HepG2 (cell line): ENCODE data around the gene TPST1.

Experiments
- BATF2 ChIP-seq: sonication (generic); formaldehyde crosslinking; IDR thresholded peaks from 2 replicates; pipeline ENCODE4 v1.8.0; 2022; ENCODE audit warnings: mild to moderate bottlenecking, missing genetic modification reagents, moderate library complexity
- CTCF ChIP-seq: sonication (generic); formaldehyde crosslinking; IDR thresholded peaks from 2 replicates; pipeline ENCODE4 v1.5.0; 2020; ENCODE audit warnings: mild to moderate bottlenecking, missing genetic modification reagents, moderate library complexity
- FOXA1 ChIP-seq, 2 experiments: fragments of 450-650 bp in 1 of 2; sonication (generic) in 1 of 2; formaldehyde crosslinking in 1 of 2; IDR thresholded peaks; 2 replicates each; pipeline versions ENCODE4 v1.4.0 to v1.6.1; 2016 to 2020; ENCODE audit warnings: missing genetic modification reagents in 1 of 2
- RAD21 ChIP-seq: fragments of 450-650 bp; formaldehyde crosslinking; IDR thresholded peaks from 2 replicates; pipeline ENCODE4 v1.5.0; 2020; ENCODE audit warnings: mild to moderate bottlenecking
- SIN3A ChIP-seq: IDR thresholded peaks from 2 replicates; pipeline ENCODE4 v1.6.1; 2011; ENCODE audit warnings: low read depth, mild to moderate bottlenecking, control low read depth, low read length, borderline replicate concordance
- TAF1 ChIP-seq: sonication (generic); formaldehyde crosslinking; IDR thresholded peaks from 2 replicates; pipeline ENCODE4 v1.4.0; 2020; ENCODE audit warnings: missing genetic modification reagents
- YY1 ChIP-seq: IDR thresholded peaks from 2 replicates; pipeline ENCODE4 v1.6.1; 2011; ENCODE audit warnings: low read length, low read depth, moderate library complexity, mild to moderate bottlenecking; ENCODE audit not compliant: insufficient read depth, insufficient replicate concordance
- ZFP36 ChIP-seq: fragments of 150-350 bp; IDR thresholded peaks from 2 replicates; pipeline ENCODE4 v1.6.1; 2018; ENCODE audit warnings: borderline replicate concordance, low read length, low read depth; ENCODE audit not compliant: partially characterized antibody
- ZMAT5 ChIP-seq: sonication (generic); formaldehyde crosslinking; IDR thresholded peaks from 2 replicates; pipeline ENCODE4 v1.5.0; 2020; ENCODE audit warnings: mild to moderate bottlenecking, low read depth, missing genetic modification reagents, borderline replicate concordance
- ZNF510 ChIP-seq: sonication (generic); formaldehyde crosslinking; IDR thresholded peaks from 2 replicates; pipeline ENCODE4 v1.4.0; 2020; ENCODE audit warnings: low read depth, mild to moderate bottlenecking, missing genetic modification reagents
- ZNF782 ChIP-seq: sonication (generic); formaldehyde crosslinking; IDR thresholded peaks from 2 replicates; pipeline ENCODE4 v1.4.0; 2020; ENCODE audit warnings: missing genetic modification reagents, mild to moderate bottlenecking, borderline replicate concordance
- TF ChIP-seq, protein P1 (sequence below): IDR thresholded peaks from 2 replicates; pipeline ENCODE4 v1.6.1; 2016
- TF ChIP-seq, protein P2 (sequence below): sonication (generic); formaldehyde crosslinking; IDR thresholded peaks from 2 replicates; pipeline ENCODE4 v1.4.0; 2020; ENCODE audit warnings: missing genetic modification reagents
- TF ChIP-seq, protein P3 (sequence below): sonication (generic); formaldehyde crosslinking; conservative IDR thresholded peaks from 2 replicates; pipeline ENCODE4 v1.8.1; 2023; ENCODE audit warnings: missing genetic modification reagents

GRCh38 chr7:66187905-66188304, 17.2 kb upstream of the TPST1 start:
- no peak for TF ChIP-seq ZMAT5 (CRISPR knock-in tag)
- no peak for TF ChIP-seq BATF2 (CRISPR knock-in tag)
- TF ChIP-seq, protein P1, sequence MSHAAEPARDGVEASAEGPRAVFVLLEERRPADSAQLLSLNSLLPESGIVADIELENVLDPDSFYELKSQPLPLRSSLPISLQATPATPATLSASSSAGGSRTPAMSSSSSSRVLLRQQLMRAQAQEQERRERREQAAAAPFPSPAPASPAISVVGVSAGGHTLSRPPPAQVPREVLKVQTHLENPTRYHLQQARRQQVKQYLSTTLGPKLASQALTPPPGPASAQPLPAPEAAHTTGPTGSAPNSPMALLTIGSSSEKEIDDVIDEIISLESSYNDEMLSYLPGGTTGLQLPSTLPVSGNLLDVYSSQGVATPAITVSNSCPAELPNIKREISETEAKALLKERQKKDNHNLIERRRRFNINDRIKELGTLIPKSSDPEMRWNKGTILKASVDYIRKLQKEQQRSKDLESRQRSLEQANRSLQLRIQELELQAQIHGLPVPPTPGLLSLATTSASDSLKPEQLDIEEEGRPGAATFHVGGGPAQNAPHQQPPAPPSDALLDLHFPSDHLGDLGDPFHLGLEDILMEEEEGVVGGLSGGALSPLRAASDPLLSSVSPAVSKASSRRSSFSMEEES, result no peak
- no peak for TF ChIP-seq TAF1 (CRISPR knock-in tag)
- no peak for TF ChIP-seq RAD21 (CRISPR knock-in tag)
- no peak for TF ChIP-seq ZFP36
- no peak for TF ChIP-seq ZNF782 (CRISPR knock-in tag)
- no peak for TF ChIP-seq ZNF510 (CRISPR knock-in tag)
- no peak for TF ChIP-seq SIN3A
- TF ChIP-seq, protein P2, sequence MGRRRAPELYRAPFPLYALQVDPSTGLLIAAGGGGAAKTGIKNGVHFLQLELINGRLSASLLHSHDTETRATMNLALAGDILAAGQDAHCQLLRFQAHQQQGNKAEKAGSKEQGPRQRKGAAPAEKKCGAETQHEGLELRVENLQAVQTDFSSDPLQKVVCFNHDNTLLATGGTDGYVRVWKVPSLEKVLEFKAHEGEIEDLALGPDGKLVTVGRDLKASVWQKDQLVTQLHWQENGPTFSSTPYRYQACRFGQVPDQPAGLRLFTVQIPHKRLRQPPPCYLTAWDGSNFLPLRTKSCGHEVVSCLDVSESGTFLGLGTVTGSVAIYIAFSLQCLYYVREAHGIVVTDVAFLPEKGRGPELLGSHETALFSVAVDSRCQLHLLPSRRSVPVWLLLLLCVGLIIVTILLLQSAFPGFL (CRISPR knock-in tag), result no peak
- no peak for TF ChIP-seq FOXA1 (IDR thresholded peaks at IDR 0.05)
- no peak for TF ChIP-seq FOXA1 (CRISPR knock-in tag; IDR thresholded peaks at IDR 0.05)
- TF ChIP-seq, protein P3, sequence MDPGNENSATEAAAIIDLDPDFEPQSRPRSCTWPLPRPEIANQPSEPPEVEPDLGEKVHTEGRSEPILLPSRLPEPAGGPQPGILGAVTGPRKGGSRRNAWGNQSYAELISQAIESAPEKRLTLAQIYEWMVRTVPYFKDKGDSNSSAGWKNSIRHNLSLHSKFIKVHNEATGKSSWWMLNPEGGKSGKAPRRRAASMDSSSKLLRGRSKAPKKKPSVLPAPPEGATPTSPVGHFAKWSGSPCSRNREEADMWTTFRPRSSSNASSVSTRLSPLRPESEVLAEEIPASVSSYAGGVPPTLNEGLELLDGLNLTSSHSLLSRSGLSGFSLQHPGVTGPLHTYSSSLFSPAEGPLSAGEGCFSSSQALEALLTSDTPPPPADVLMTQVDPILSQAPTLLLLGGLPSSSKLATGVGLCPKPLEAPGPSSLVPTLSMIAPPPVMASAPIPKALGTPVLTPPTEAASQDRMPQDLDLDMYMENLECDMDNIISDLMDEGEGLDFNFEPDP (CRISPR knock-in tag), result no peak
- no peak for TF ChIP-seq YY1
- no peak for TF ChIP-seq CTCF (CRISPR knock-in tag)
